ENCODE data around the gene RYR2. TPM values are rescaled to one million over a fixed set of nuclear protein-coding genes. Genes with fewer than 3 reads are reported as not detected.

The RYR2 gene
- polyA plus RNA-seq, 1 of the 3 experiments (the other 2 are of a cell fraction) = under 0.01 TPM

DNA sequence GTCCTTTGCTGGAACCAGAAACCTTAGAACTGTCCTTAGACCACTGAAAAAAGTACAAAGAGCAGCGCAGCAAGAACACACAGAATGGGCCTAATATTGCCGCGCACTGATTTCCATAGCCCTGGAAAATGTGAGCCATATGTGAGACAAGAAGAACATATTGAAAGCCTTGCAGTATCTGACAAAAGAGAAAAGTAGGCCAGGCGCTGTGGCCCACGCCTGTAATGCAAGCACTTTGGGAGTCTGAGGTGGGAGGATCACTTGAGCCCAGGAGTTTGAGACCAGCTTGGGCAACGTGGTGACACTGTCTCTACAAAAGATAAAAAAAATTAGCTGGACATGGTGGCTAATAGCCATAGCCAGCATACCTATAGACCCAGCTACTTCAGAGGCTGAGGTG, 300.7 kb downstream of the RYR2 start:
- Histone ChIP-seq H3K9ac (no peak overlapping the region), H3K27ac (ENCODE audit: low read depth in 2 of 2, low read length in 1 of 2) (no peak overlapping the region), H3K36me3 (replicated peaks in 1 of 2; ENCODE audit: control insufficient read depth in 1 of 2, insufficient read depth in 2 of 2, low read length in 1 of 2) (no peaks in the 10 kb centered on the region), H3K9me3 (0 out of 2 replicates have a peak, but pooled peaks cover 4% of the 10 kb centered on the region), H3K4me2 (no peak overlapping the region), H3K4me1 (ENCODE audit: control insufficient read depth in 1 of 2, insufficient read depth in 2 of 2, low read depth in 1 of 2, low read length in 1 of 2) (no peaks in the 10 kb centered on the region; a peak in 1 of 4 replicates), H3K27me3 (ENCODE audit: insufficient read depth) (no peaks in the 10 kb centered on the region), H3F3A (replicated peaks; ENCODE audit: insufficient read depth) (no peaks in the 10 kb centered on the region), H3K4me3 (ENCODE audit: low read depth in 2 of 2, low read length in 1 of 2) (no peak overlapping the region), H3K79me2 (ENCODE audit: insufficient read depth) (no peaks in the 10 kb centered on the region), H2AFZ (ENCODE audit: low read depth) (no peak overlapping the region), H4K20me1 (ENCODE audit: insufficient read depth) (no peaks in the 10 kb centered on the region), H3K9me2 (no peaks in the 10 kb centered on the region)
- 63% methylated on average over 6 of the region's 6 CpGs for WGBS (ENCODE audit: low lambda C conversion rate)
- no peak for DNase-seq
- ChIA-PET POLR2A (no interaction called here), CTCF (interaction anchor here (0.8 kb wide), 1 partner anchor 10 kb away, joined by 3 read pairs; no protein-coding TSS in a partner anchor)
- TF ChIP-seq, protein P1, sequence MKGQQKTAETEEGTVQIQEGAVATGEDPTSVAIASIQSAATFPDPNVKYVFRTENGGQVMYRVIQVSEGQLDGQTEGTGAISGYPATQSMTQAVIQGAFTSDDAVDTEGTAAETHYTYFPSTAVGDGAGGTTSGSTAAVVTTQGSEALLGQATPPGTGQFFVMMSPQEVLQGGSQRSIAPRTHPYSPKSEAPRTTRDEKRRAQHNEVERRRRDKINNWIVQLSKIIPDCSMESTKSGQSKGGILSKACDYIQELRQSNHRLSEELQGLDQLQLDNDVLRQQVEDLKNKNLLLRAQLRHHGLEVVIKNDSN (IDR thresholded peaks at IDR 0.05; ENCODE audit: borderline replicate concordance, low read depth) = no peak
- TF ChIP-seq, protein P2, sequence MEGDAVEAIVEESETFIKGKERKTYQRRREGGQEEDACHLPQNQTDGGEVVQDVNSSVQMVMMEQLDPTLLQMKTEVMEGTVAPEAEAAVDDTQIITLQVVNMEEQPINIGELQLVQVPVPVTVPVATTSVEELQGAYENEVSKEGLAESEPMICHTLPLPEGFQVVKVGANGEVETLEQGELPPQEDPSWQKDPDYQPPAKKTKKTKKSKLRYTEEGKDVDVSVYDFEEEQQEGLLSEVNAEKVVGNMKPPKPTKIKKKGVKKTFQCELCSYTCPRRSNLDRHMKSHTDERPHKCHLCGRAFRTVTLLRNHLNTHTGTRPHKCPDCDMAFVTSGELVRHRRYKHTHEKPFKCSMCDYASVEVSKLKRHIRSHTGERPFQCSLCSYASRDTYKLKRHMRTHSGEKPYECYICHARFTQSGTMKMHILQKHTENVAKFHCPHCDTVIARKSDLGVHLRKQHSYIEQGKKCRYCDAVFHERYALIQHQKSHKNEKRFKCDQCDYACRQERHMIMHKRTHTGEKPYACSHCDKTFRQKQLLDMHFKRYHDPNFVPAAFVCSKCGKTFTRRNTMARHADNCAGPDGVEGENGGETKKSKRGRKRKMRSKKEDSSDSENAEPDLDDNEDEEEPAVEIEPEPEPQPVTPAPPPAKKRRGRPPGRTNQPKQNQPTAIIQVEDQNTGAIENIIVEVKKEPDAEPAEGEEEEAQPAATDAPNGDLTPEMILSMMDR (IDR thresholded peaks at IDR 0.05) = no peak
- TF ChIP-seq GATA2 (CRISPR knock-in tag; IDR thresholded peaks at IDR 0.05) (no peak), NFIC (IDR thresholded peaks at IDR 0.05; ENCODE audit: borderline replicate concordance) (no peak), POLR2AphosphoS5 (IDR thresholded peaks at IDR 0.05; ENCODE audit: low read depth, low read length) (no peak), FOSL2 (IDR thresholded peaks at IDR 0.05; ENCODE audit: borderline replicate concordance, low read depth) (no peak), GABPA (IDR thresholded peaks at IDR 0.05; ENCODE audit: low read depth) (no peak), ELF1 (IDR thresholded peaks at IDR 0.05) (no peak), NRF1 (IDR thresholded peaks at IDR 0.05; ENCODE audit: low read depth, low read length) (no peak), RXRA (IDR thresholded peaks at IDR 0.05; ENCODE audit: borderline replicate concordance, low read depth) (no peak), MEF2A (IDR thresholded peaks at IDR 0.05; ENCODE audit: borderline replicate concordance, low read depth) (no peak), CHD2 (IDR thresholded peaks at IDR 0.05; ENCODE audit: low read length, partially characterized antibody) (no peak)
- TF ChIP-seq, protein P3, sequence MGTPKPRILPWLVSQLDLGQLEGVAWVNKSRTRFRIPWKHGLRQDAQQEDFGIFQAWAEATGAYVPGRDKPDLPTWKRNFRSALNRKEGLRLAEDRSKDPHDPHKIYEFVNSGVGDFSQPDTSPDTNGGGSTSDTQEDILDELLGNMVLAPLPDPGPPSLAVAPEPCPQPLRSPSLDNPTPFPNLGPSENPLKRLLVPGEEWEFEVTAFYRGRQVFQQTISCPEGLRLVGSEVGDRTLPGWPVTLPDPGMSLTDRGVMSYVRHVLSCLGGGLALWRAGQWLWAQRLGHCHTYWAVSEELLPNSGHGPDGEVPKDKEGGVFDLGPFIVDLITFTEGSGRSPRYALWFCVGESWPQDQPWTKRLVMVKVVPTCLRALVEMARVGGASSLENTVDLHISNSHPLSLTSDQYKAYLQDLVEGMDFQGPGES (IDR thresholded peaks at IDR 0.05; ENCODE audit: low read depth, low read length) = no peak
- TF ChIP-seq, protein P4, sequence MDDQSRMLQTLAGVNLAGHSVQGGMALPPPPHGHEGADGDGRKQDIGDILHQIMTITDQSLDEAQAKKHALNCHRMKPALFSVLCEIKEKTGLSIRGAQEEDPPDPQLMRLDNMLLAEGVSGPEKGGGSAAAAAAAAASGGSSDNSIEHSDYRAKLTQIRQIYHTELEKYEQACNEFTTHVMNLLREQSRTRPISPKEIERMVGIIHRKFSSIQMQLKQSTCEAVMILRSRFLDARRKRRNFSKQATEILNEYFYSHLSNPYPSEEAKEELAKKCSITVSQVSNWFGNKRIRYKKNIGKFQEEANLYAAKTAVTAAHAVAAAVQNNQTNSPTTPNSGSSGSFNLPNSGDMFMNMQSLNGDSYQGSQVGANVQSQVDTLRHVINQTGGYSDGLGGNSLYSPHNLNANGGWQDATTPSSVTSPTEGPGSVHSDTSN (IDR thresholded peaks at IDR 0.05) = no peak
- TF ChIP-seq, protein P5, sequence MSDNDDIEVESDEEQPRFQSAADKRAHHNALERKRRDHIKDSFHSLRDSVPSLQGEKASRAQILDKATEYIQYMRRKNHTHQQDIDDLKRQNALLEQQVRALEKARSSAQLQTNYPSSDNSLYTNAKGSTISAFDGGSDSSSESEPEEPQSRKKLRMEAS (IDR thresholded peaks at IDR 0.05; ENCODE audit: low read depth) = no peak

Data from SK-N-SH (cell line).